Fibroblast of skin of abdomen (primary cell): ENCODE measurements around the gene USP20.
A peak's percentile ranks its signal among the peaks of the same experiment; 100 is the strongest.

Experiments used
- DNase-seq: peaks from one replicate; pipeline ENCODE4 v3.0.0-alpha.2; 2013

USP20 gene

GRCh38 chr9:129894120-129894823 is 59.0 kb downstream of the USP20 start:
- DNase-seq, result no peak

GRCh38 chr9:129895376-129896268 is 60.4 kb downstream of the USP20 start:
- no peak for DNase-seq

- no peak for DNase-seq
Observed at GRCh38 chr9:129897263-129897662, 62.0 kb downstream of the USP20 start.

- no peak for DNase-seq
Observed at GRCh38 chr9:129898185-129898584, 62.9 kb downstream of the USP20 start.

GRCh38 chr9:129899620-129900019 is 64.4 kb downstream of the USP20 start:
- DNase-seq, result no peak

- DNase-seq, result no peak
Observed at GRCh38 chr9:129900263-129901027, 65.2 kb downstream of the USP20 start.

- no peak for DNase-seq
Observed at GRCh38 chr9:129901993-129902739, 66.9 kb downstream of the USP20 start.

GRCh38 chr9:129902740-129903134 is 67.5 kb downstream of the USP20 start:
- DNase-seq, result no peak

GRCh38 chr9:129904734-129905133 is 69.5 kb downstream of the USP20 start:
- no peak for DNase-seq

- DNase-seq, result no peak
Observed at GRCh38 chr9:129906298-129906697, 71.0 kb downstream of the USP20 start.

GRCh38 chr9:129907201-129907600 is 71.9 kb downstream of the USP20 start:
- DNase-seq, result no peak

GRCh38 chr9:129908906-129909305 is 73.6 kb downstream of the USP20 start:
- no peak for DNase-seq

GRCh38 chr9:129909851-129910250 is 74.6 kb downstream of the USP20 start:
- no peak for DNase-seq

GRCh38 chr9:129910628-129911567 is 75.6 kb downstream of the USP20 start:
- DNase-seq, result peak; percentile 99

GRCh38 chr9:129914051-129914450 is 78.8 kb downstream of the USP20 start:
- no peak for DNase-seq

GRCh38 chr9:129916707-129917106 is 81.4 kb downstream of the USP20 start:
- DNase-seq, result no peak

- no peak for DNase-seq
Observed at GRCh38 chr9:129918296-129918950, 83.2 kb downstream of the USP20 start.

GRCh38 chr9:129919277-129919676 is 84.0 kb downstream of the USP20 start:
- no peak for DNase-seq

- no peak for DNase-seq
Observed at GRCh38 chr9:129919841-129920240, 84.6 kb downstream of the USP20 start.

- no peak for DNase-seq
Observed at GRCh38 chr9:129921905-129922304, 86.6 kb downstream of the USP20 start.

- no peak for DNase-seq
Observed at GRCh38 chr9:129923589-129923988, 88.3 kb downstream of the USP20 start.
